Measurements from ENCODE around the gene CALD1.

CALD1 gene

DNA sequence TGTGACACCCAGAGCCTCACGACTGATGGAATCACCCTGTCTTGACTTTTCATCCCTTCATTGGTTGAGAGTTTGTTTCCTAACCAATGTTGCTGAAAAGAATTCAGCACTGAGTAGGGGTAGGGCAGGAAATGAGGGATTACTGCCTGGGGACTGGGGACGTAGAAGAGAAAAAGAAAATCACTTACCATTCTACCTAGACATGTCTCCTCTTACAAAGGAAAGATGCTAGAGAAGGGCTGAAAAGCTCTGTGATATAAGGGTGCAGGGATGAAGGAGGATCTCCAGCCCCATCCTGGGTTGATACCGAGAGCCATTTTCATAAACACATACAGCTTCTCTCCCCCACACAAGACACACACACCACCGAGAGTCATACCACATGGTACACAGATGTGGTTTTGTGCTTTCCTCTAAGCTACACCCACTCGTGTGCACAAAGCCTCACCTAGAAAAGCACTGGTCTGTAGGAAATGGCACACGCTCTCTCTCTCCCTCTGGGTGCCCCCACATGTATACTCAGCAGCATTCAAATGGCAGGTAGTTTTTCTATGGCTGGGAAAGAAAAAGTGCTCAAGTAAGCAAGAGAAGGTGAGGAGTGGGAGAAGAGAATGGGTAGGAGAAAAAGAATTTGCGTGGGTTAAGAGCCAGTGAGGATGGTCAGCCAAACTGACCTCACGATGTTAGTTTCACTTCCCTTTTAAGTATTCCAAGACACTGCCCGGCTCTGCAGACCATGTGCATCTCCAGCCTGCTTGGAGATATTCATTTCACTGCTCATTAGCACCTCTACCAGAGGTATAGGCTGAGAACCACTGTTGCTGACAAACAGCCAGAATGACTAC lies 85.8 kb downstream of the CALD1 start:
- DNase-seq (ENCODE audit: low spot score) = peak; percentile 13

DNA sequence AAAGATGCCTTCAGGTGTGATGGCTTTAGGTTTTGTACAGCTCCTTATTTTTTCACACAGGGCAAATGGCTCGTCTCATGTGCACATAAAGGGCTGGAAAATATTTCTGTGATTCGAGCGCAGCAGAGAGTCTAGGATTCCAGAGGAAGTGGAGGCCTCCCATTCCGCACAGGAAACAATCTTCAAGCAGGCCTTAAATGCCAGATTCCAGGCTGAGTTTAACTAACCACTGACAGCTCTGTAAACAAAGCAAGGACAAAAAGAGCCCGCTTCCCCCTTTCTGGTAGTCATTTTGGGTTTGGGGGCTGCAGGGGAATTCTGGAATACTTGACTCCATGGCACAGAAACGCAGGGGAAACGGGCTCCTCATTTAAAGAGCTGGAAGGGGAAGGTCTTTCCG lies 87.2 kb downstream of the CALD1 start:
- DNase-seq (ENCODE audit: low spot score) = no peak

DNA sequence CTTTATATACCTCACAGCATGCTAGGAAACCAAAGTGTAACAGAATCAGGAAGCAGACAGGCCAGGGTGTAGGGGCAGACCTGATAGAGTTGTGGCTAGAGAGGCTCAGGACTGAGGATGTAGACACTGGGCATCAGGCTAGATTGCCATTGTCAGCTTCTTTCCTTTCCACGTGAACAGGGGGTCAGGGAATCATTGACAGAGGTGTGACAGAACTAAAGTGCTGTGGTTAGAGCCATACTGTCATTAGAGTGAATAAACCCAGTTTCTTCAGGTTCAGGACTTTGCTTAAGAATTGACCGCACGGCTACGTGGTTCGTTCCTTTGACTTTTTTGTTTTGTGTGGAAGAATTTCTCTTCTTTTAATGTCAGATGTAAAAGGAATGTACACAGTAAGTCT lies 90.7 kb downstream of the CALD1 start:
- DNase-seq (ENCODE audit: low spot score) = no peak

DNA sequence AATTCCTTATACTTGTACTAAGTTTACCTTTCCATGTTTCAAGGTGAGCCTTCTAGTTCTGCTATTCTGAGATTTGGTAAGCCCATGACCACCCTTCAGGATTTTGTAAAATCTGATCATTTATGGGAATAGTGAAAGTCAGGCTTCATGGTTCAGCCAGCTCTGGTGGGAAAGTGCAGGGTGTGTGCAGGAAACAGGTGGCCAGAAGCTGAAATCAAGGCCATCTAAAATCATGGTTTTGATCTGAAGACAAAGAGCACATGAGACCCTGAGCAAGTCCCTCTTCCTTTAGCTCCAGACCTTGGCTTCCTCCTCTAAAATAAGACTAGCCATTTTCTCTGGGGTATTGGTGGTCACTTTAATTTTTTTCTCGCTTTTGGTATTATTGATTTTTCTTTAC lies 91.3 kb downstream of the CALD1 start:
- DNase-seq (ENCODE audit: low spot score) = no peak

DNA sequence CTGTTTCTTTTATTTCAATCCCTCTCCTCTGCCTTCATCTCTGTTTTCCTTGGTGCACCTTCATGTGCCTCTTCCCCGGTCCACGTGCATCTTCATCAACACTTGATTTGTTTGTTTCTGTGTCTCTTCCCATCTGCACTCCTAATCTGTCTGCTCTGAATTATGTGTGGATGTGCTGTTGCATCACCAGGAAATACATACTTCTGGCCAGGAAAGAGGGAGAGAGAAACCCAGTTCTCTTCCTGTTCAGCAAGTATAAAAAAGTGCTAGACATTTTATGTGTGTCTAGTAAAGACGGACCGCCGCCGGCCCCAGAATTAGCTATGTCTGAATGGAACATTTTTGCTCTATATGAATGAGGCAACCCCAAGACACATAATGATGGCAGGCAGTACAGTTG lies 93.8 kb downstream of the CALD1 start:
- DNase-seq (ENCODE audit: low spot score) = no peak

DNA sequence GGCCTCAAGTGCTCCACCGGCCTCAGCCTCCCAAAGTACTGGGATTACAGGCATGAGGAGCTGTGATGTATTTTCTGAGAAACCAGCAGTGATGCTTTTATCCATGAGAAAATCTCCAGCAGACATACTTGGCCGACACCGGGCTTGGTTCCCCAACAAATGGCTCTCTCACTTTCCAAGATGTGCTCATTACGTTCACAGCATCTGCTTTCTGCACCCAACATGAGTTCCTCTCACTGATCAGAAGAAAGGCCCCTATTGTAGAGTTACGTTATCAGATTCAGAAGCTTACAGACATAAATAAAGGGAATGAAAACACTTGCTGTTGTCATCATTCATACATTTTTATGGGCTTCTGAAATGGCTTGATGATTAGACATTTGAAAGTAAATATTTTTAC lies 95.0 kb downstream of the CALD1 start:
- no peak for DNase-seq (ENCODE audit: low spot score)

DNA sequence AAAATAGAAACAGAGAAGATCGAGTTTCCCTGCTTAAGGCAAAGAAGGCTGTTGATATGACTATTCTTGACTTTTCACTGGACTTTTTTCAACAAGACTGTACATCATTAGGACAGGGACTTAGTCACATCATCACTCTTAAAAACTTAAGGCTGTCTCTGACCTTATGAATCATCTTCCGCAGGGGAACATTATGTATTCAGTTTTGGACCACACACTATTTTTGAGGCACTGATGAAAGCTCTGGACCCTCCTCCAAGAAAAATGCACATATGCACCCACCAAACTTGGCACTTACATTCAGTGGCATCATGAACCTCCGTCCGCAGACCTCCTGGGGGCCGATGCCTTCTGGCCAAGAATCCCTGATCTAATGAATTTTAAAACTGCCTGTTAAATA lies 96.4 kb downstream of the CALD1 start:
- DNase-seq (ENCODE audit: low spot score) = no peak

DNA sequence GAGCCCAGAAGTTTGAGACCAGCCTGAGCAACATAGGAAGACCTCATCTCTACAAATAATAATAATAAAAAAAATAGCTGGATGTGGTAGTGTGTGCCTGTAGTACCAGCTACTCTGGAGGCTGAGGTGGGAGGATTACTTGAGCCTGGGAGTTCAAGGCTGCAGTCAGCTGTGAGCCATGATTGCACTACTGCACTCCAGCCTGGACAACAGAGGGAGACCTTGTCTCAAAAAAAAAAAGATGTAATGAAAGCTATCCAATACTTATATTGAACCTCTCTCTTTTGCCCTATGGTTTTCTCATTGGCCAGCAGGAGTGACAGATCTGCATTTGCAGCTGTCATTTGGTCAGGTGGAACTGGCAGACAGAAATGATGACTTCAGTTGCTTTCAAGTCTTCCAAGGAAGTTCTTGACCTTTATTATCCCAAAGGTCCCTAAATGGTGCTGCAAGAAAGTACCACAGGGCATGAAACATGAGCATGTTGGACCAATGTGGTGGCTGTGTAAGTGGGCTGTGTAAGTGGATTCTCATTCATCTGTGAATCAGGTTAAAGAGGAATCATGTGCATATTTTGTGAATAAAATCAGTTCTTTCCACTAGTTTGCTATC lies 99.4 kb downstream of the CALD1 start:
- DNase-seq (ENCODE audit: low spot score) = no peak

DNA sequence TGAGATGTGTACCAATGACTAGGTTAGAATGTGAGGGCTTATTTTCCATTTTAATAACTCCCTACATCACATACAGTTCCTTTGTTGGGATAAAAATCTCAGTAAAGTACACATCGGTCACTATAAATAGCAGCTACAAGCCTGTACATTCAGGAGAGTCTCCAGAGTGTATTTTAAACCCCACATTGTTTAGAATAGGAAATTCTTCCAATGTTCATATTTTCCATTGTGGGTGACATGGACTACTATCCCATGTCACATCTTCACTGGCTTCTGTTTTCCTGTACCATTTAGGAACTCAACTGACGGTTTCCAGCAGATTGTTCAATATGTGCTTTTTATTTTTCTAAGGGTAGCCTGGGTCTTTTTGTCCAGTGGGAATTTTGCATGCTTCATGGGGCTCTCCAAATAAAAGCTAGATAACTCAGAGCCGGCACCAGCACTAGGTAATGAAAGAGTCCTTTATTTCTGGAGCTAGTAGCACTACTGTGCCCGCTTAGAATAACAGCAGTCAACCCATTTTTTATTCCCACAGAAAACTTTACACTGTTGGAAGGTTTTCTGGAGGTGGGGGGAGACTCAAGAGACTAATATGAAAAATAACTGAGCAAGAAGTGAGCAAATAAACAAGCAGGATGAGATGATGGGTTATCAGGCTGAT lies 100.5 kb downstream of the CALD1 start:
- no peak for DNase-seq (ENCODE audit: low spot score)

DNA sequence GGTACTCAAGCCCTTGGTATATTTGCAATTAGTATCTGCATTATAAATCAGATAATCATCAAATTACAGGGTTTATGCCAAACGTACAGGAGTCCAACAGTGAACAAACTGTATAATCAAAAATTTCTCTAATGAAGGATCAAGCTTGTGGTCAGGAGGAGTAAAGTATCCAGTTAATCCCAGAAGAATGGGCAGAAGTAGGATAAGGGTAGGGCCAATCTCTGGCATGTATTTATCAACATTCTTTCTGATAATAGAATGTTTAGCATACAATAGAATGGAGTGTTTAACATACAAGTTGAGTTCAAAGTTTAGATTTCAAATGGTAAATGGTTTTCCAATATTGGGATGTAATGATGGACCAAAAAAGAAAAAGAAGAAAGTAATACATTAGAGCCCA lies 103.0 kb downstream of the CALD1 start:
- DNase-seq (ENCODE audit: low spot score) = no peak

DNA sequence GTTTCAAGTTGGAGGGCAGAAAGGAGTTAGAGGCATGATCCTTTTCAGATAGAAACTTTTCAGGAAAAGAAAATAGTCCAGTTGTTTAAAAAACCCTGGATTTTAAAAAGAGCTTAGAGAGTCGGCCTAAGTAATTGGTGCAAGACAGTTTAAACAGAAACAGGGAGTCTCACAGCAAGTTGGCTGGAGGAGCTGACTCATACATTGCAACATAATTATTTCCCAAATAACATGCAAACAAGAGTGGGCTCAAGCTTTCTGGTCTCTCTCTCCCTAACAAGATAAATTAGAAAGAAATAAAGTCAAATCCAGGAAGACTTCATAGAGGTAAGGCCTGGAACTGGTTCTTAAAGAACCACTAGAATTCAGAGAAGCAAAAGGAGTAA lies 106.5 kb downstream of the CALD1 start:
- DNase-seq (ENCODE audit: low spot score) = no peak

DNA sequence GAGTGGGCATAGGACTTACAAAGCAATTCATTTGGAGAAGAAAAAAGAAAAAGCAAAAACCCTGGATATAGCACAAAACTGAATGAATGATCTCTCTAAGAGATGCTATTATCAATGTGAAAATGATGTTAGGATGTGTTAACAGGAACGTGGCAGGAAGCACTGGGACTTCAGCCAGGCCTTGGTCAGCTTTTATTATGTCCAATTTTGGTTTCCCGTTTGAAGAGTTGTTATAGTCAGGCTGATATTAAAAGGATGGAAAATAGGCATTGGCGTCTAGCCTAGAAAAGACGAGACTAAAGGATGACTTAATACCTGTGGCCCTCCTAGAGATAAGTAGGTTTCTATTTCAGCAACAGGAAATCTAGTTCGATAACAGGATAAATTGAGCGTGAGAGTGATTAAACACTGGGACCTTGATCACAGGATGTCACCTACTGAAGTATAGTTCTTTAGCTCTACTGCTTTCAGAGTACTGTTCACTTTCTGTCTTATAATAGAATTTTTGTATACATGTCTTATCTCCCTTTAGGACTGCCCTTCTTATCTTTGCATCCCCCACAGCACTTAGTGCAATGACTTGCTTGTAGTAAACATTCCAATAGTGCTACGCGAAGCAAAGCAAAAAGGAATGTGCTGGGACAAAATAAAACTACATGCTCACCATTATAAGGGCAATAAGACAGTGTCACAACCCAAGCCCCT lies 107.1 kb downstream of the CALD1 start:
- DNase-seq (ENCODE audit: low spot score) = no peak

DNA sequence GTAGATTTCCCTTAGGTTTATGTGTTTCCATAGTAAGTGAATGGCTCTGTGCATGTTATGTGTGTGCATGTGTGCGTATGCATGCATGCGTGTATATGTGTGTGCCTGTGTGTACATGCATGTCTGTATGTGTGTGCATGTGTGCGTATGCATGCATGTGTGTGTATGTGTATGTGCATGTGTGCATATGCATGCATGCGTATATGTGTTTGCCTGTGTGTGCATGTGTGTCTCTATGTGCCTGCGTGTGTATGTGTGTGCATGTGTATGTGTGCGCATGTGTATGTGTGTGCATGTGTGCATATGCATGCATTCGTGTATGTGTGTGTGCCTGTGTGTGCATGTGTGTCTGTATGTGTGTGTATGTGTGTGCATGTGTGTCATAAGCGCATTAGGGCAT lies 108.1 kb downstream of the CALD1 start:
- no peak for DNase-seq (ENCODE audit: low spot score)

DNA sequence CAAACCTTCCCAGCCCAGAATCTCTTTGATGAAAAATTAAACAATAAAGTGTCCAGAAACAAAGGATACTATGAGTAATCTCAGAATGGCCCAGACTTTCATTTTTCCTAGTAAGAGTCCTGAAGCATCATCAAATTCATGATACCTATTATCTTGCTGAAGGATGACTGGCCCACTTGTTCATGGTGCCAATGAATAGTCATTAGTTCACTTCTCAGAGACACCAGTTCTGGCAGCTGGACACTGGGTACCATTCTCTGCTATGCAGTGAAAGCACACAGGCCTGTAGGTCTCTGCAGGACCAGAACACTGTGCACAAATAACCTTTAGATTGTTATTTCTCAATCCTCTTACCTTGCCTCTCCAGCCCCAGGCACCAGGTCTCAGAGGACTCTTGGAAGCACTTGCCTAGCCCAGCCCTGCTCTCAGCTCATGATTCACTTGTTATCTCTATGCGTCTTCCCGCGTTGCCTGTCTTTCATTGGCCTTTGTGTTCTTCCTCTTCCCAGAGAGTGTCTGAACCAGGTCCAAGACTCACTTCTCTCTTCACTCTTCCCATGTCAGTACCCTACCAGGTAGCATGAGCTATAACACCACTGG lies 108.8 kb downstream of the CALD1 start:
- DNase-seq (ENCODE audit: low spot score) = no peak

DNA sequence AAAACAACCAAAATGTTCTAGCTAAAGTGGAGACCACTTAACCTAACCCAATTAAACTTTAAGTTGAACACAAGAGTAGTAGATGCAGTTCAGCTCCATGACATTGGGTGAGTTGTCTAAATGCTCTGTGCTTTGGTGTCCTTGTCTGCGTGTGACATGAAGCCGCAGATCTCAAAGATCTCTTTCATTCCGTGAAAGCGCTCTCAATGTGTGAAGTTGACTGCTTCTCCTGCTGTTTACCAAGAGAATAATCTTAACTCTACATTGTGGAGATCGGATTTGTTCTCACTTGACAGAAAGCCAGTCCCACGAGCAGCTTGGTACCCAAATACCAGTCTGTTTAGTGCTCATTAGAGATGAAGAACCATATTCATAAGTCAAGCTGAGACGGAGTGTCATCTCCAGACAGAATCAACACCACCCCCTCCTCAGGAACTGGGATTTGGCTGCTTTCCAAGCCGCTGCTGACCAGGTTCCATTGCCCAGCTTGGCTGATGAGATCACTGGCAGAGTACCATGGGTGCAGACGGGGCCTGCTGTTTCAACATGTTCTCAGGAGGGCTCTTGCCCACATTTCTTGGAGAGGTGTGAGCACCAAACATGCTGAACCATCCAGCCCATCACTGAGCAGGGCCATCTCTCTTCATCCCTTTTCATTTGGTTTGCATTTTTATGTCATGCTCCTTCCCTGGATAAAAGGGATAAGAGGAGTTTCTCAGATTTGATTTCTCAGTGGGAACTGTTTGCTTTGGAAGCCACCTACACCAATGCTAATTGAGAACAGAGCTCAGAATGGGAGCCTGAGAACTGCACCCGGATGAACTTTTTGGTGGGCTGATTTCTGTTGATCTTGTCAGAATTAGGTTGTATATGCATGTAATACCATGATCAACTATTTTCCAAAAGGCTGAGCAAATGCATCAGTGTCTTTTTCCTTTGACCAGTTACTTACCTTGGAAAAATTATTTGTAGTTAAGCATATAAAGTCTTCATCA lies 111.1 kb downstream of the CALD1 start:
- no peak for DNase-seq (ENCODE audit: low spot score)

DNA sequence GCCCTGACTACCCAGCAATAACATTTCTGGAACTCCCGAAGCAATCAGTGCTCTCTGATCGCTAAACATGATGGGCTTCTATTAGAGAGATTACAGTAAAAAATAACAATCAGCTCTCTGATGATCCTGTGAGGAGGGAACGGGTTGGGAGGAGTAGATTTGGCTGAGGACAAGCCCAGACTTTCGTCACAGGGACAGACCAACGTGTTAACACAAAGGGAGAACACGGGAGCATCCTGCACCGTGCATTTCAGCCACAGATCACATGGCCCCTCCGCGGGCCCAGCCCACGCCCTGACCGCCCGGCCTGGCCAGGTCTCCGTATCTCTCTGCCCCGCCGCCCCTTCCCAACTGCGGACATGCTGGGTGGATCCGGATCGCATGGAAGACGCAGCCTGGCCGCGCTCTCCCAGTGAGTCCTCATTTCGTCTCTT lies 111.8 kb downstream of the CALD1 start:
- DNase-seq (ENCODE audit: low spot score) = no peak

DNA sequence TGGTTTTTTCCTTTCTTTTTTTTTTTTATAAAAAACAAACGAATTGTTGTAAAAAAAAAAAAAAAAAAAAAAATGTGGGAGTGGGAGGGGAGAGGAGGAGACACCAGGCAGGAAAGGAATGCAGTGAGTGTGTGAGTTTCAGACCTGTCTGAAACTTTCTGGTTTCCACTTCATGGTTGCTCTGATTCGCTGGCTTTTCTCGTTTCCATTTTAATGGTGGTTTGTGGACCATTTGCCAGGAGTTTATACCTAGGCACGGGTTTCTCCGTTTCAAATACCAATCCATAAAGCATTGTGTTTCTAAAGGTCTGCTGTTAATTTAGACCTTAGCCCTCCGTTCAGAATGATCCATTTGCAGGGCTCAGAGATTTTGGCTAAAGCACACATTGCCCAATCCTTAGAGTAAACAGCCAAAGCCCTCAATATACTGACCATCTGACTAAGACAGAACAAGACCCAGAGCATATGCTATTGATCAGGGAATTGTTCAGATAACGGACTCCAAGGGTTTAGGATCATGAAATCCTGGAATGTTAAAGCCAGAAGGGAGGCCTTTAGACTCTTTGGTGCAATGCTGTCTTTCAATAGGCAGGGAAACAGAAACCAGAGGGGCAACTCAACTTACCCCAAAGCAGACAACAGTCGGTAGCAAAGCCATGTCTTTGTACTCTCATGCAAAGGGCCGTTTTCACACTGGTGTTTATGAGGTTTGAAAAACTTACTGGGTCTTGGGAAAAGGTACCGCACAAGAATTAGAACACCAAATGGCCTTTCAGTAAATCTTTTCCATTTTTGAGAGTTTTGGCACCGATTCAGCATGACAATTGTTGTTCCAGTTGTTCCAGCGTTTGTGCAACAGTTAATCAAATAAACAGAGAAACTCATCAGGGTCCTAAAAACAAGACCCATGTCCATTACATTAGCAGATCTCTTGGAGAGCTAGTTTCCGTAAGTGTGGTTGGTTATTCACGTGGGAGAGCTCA lies 112.6 kb downstream of the CALD1 start:
- DNase-seq (ENCODE audit: low spot score) = no peak

DNA sequence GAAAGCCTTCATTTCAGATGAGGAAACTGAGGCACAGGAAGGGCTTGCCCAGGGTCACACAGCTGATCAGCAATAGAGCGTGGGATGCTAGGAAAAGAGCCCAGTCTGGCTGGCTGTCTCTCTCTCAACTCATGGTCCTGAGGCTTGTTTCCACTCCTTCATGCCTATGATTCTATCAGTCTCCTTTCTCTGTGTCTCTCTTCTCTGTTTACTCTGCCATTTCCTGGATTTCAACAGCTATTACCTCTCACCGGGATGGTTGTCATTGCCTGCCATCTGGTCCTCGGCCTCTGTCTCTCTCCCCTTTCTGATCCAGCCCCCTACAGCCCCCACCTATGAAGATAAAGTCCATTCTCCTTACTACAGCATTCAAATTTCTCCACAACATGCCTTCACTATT lies 113.5 kb downstream of the CALD1 start:
- DNase-seq (ENCODE audit: low spot score) = no peak

DNA sequence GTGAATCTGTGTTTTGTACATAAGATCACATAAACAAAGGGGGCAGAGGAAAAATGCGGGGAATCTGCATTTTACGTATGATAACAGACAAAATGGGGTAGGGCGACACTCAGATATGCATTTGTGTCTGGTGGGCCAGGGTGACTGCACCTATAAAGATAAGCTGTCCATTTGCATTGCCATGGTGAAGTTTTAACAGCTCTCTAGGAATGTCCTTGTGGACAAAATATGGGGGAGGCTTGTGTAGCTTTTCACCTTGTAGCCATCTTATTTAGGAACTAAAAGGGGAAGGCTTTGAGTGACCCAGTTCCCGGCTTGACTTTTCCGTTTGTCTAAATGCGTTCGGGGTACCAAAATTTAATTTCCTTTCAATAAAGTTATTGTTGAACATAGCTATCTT lies 114.5 kb downstream of the CALD1 start:
- DNase-seq (ENCODE audit: low spot score) = no peak

DNA sequence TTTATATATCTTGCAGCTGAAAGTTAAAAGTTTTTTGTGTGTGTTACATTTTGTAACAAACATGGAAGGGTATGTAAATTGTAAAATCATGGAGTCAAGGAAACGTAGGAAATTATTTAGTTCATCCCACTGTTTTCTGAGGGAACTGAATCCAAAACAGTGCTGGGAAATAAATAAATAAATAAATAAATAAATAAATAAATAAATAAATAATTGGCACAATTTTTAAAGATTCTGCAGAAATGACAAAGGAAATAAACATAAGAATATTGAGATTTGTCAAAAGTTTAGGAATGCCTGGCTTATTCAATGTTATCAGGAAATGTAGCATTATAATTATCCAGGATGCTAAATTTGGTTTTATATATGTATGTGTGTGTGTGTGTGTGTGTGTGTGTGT lies 115.5 kb downstream of the CALD1 start:
- no peak for DNase-seq (ENCODE audit: low spot score)

Measured in CD4-positive, alpha-beta T cell treated with Interleukin-15 for 4 hours (primary cell).